GM19238 (cell line): ENCODE data around the gene INPP5J.
A peak's percentile ranks its signal among the peaks of the same experiment; 100 is the strongest.
"Not testable (repeated sequence)": the region's sequence is repeated elsewhere in the genome, so short reads cannot be mapped to it uniquely, and the experiment has no call there.

Source experiments
- DNase-seq: peaks from one replicate; pipeline ENCODE4 v3.0.0; 2011; ENCODE audit warnings: low spot score; ENCODE audit not compliant: insufficient read length

Gene INPP5J

GRCh38 chr22:31122532-31123291 is at the start of gene INPP5J:
Gene INPP5J, plus strand, starts transcription at chr22:31122966. Its CDS starts 49 bp downstream, at chr22:31123015.
- DNase-seq, result no peak

- DNase-seq, result not testable (repeated sequence)
Measured at GRCh38 chr22:31073125-31073524, 49.6 kb upstream of the INPP5J start.

- DNase-seq, result not testable (repeated sequence)
Measured at GRCh38 chr22:31073545-31074145, 49.1 kb upstream of the INPP5J start.

GRCh38 chr22:31075961-31076360 is 46.8 kb upstream of the INPP5J start:
- no peak for DNase-seq

GRCh38 chr22:31077681-31078080 is 45.1 kb upstream of the INPP5J start:
- DNase-seq, result no peak

- DNase-seq, result not testable (repeated sequence)
Measured at GRCh38 chr22:31078389-31078788, 44.4 kb upstream of the INPP5J start.

- DNase-seq, result no peak
Measured at GRCh38 chr22:31079095-31079642, 43.6 kb upstream of the INPP5J start.

- DNase-seq, result no peak
Measured at GRCh38 chr22:31080164-31080847, 42.5 kb upstream of the INPP5J start.

GRCh38 chr22:31080848-31081649 is 41.7 kb upstream of the INPP5J start, which contains the start of gene SMTN:
Gene SMTN, plus strand, starts transcription at chr22:31081318. Its CDS starts 1,941 bp downstream, at chr22:31083259.
- DNase-seq, result peak; percentile 89

GRCh38 chr22:31081963-31082605 is 40.7 kb upstream of the INPP5J start:
- no peak for DNase-seq

- DNase-seq, result no peak
Measured at GRCh38 chr22:31082606-31083376, 40.0 kb upstream of the INPP5J start.

- no peak for DNase-seq
Measured at GRCh38 chr22:31083377-31083768, 39.4 kb upstream of the INPP5J start.

- DNase-seq, result no peak
Measured at GRCh38 chr22:31083923-31084810, 38.6 kb upstream of the INPP5J start.

- DNase-seq, result peak; percentile 91
Measured at GRCh38 chr22:31084811-31085492, 37.8 kb upstream of the INPP5J start.

GRCh38 chr22:31085493-31085824 is 37.3 kb upstream of the INPP5J start:
- no peak for DNase-seq

- no peak for DNase-seq
Measured at GRCh38 chr22:31085928-31086327, 36.8 kb upstream of the INPP5J start.

- no peak for DNase-seq
Measured at GRCh38 chr22:31086703-31087330, 35.9 kb upstream of the INPP5J start.

- DNase-seq, result no peak
Measured at GRCh38 chr22:31087744-31088215, 35.0 kb upstream of the INPP5J start.
